Measurements from ENCODE around the gene TRAPPC5. TPM values are rescaled to one million over a fixed set of nuclear protein-coding genes. Genes with fewer than 3 reads are reported as not detected.

TRAPPC5 gene
- total RNA-seq, 1 experiment from 2014 or later, result 101 TPM

- TF ChIP-seq CTCF (IDR thresholded peaks at IDR 0.05 in 2 of 3, conservative IDR thresholded peaks at IDR 0.05 in 1 of 3; ENCODE audit: borderline replicate concordance in 1 of 3, insufficient read depth in 1 of 3, low read depth in 2 of 3, low read length in 2 of 3) (no peak), ZBTB33 (IDR thresholded peaks at IDR 0.05; ENCODE audit: extremely low read depth, insufficient replicate concordance, low read length) (no peak), TCF7L2 (IDR thresholded peaks at IDR 0.05; ENCODE audit: borderline replicate concordance, extremely low read depth, insufficient read depth, insufficient read length) (no peak)
- intact Hi-C loops (cut with micrococcal nuclease), result no loop called here
- H3K27ac ChIP-seq (ENCODE audit: low read depth, low read length), result no peak overlapping the region
- H3K36me3 ChIP-seq (ENCODE audit: control insufficient read depth in 1 of 2, insufficient read depth in 2 of 2, low read length in 2 of 2), result no peaks in the 10 kb centered on the region
- DNase-seq (ENCODE audit: low read depth, low spot score) (no peak), ATAC-seq (no peak)
- ChIA-PET POLR2A (no interaction called here), RAD21 (ENCODE audit: low non-redundant PET in 1 of 2, low total read pairs in 2 of 2, uncharacterized antibody in 2 of 2, unreplicated experiment in 2 of 2) (no interaction called here), CTCF (no interaction called here)
- H3K79me2 ChIP-seq (ENCODE audit: insufficient read depth, low read length), result no peaks in the 10 kb centered on the region
- no peaks in the 10 kb centered on the region for H3K4me1 ChIP-seq (ENCODE audit: control insufficient read depth in 1 of 2, insufficient read depth in 2 of 2, low read length in 2 of 2)
- no TSS peak for BruUV-seq (replicated peaks)
- no peaks in the 10 kb centered on the region for H3K27me3 ChIP-seq (ENCODE audit: insufficient read depth, low read length)
- no peaks in the 10 kb centered on the region for H3K9me2 ChIP-seq (ENCODE audit: insufficient read depth)
- H2AFZ ChIP-seq (ENCODE audit: low read depth, low read length, poor library complexity, severe bottlenecking), result no peak overlapping the region
- H4K20me1 ChIP-seq (ENCODE audit: insufficient read depth), result no peaks in the 10 kb centered on the region
- H3K9me3 ChIP-seq (ENCODE audit: control insufficient read depth in 1 of 2, insufficient read depth in 1 of 2, low read depth in 1 of 2, low read length in 2 of 2), result no peaks in the 10 kb centered on the region
- no peak overlapping the region for H3K4me3 ChIP-seq (replicated peaks in 1 of 2; ENCODE audit: low read depth in 1 of 2, low read length in 2 of 2)
- no peak overlapping the region for H3K4me2 ChIP-seq (ENCODE audit: low read length)
- H3K9ac ChIP-seq (ENCODE audit: low read length), result no peak overlapping the region
Measured at GRCh38 chr19:7706188-7706954, 25.7 kb downstream of the TRAPPC5 start.
